OCI-LY3 (cell line): Measurements from ENCODE around the gene ZNF587.
"Not testable (repeated sequence)": the region's sequence is repeated elsewhere in the genome, so short reads cannot be mapped to it uniquely, and the experiment has no call there.

Experiments
- H2AFZ ChIP-seq: fragments of 200-600, 300-600 bp; shearing (Covaris generic); 2 replicates; pipeline ENCODE4 v1.6.0; 2014; ENCODE audit warnings: antibody characterized with exemption, low read depth, low read length
- H3K27ac ChIP-seq: fragments of 200-600, 300-600 bp; sonication (generic); 2 replicates; pipeline ENCODE4 v1.5.1; 2014; ENCODE audit warnings: mild to moderate bottlenecking, low read length, moderate library complexity, mixed read lengths
- H3K27me3 ChIP-seq: fragments of 200-600, 300-600 bp; sonication (generic); 2 replicates; pipeline ENCODE4 v1.6.1; 2014; ENCODE audit warnings: low read depth, low read length, mixed read lengths
- H3K36me3 ChIP-seq: fragments of 200-600, 300-600 bp; sonication (generic); replicated peaks from 2 replicates; pipeline ENCODE3; 2014; ENCODE audit warnings: low read depth, low read length, mixed read lengths
- H3K4me1 ChIP-seq: fragments of 300-600, 200-600 bp; sonication (generic); 2 replicates; pipeline ENCODE4 v1.6.1; 2014; ENCODE audit warnings: low read length, mixed read lengths
- H3K4me2 ChIP-seq: fragments of 200-600, 300-600 bp; sonication (generic); 2 replicates; pipeline ENCODE4 v1.6.1; 2014; ENCODE audit warnings: low read length, mixed read lengths
- H3K4me3 ChIP-seq: fragments of 300-600, 200-600 bp; sonication (generic); 2 replicates; pipeline ENCODE4 v1.5.1; 2014; ENCODE audit warnings: antibody characterized with exemption, mild to moderate bottlenecking, low read length, moderate library complexity
- H3K79me2 ChIP-seq: fragments of 300-600, 200-600 bp; shearing (Covaris generic); 2 replicates; pipeline ENCODE4 v1.6.1; 2014; ENCODE audit warnings: mild to moderate bottlenecking, low read length, mixed read lengths
- H3K9ac ChIP-seq: fragments of 300-600, 200-600 bp; shearing (Covaris generic); 2 replicates; pipeline ENCODE4 v1.6.0; 2014; ENCODE audit warnings: mild to moderate bottlenecking, low read length, moderate library complexity
- H3K9me3 ChIP-seq: fragments of 200-600, 300-600 bp; shearing (Covaris generic); 2 replicates; pipeline ENCODE4 v1.6.1; 2014; ENCODE audit warnings: low read length, mixed read lengths; ENCODE audit not compliant: insufficient read depth
- H4K20me1 ChIP-seq: fragments of 200-600, 300-600 bp; sonication (generic); 2 replicates; pipeline ENCODE4 v1.6.1; 2016; ENCODE audit warnings: low read length, mixed read lengths; ENCODE audit not compliant: insufficient read depth
- EZH2phosphoT487 ChIP-seq: fragments of 200-600 bp; shearing (Covaris generic); IDR thresholded peaks from 2 replicates; pipeline ENCODE4 v1.6.1; 2018; ENCODE audit warnings: antibody characterized with exemption, mixed run types, low read depth
- TF ChIP-seq, protein P1 (sequence below): fragments of 200-600, 300-600 bp; sonication (generic); IDR thresholded peaks from 2 replicates; pipeline ENCODE4 v1.5.1; 2014; ENCODE audit warnings: antibody characterized with exemption, low read length, low read depth

The ZNF587 gene

DNA sequence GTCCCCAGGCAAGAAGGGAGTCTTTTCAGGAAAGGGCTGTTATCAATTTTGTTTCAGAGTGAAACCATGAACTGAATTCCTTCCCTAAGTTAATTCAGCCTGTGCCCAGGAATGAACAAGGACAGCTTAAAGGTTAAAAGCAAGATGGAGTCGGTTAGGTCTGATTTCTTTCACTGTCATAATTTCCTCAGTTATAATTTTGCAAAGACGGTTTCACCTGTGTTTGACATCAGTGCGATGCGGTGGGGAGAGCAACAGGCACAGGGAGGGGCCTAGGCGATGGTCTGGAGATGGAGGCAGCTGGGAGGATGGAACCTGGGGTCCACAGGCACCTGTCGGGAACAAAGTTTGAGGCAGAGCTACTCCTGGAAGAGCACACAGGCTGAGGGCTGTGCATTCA lies 29.1 kb upstream of the ZNF587 start:
- Histone ChIP-seq H2AFZ (no peak overlapping the region), H3K4me1 (peaks cover 41% of the 10 kb centered on the region), H3K36me3 (peaks cover 2% of the 10 kb centered on the region), H3K4me3 (peak overlapping the region; percentile 78), H4K20me1 (peaks cover 25% of the 10 kb centered on the region), H3K79me2 (peaks cover 76% of the 10 kb centered on the region), H3K4me2 (peak overlapping the region; percentile 69), H3K9ac (peak overlapping the region; percentile 89), H3K27ac (peak overlapping the region; percentile 73; the same call in 1 of the 2 replicates), H3K9me3 (no peaks in the 10 kb centered on the region), H3K27me3 (no peaks in the 10 kb centered on the region)
- TF ChIP-seq, protein P1, sequence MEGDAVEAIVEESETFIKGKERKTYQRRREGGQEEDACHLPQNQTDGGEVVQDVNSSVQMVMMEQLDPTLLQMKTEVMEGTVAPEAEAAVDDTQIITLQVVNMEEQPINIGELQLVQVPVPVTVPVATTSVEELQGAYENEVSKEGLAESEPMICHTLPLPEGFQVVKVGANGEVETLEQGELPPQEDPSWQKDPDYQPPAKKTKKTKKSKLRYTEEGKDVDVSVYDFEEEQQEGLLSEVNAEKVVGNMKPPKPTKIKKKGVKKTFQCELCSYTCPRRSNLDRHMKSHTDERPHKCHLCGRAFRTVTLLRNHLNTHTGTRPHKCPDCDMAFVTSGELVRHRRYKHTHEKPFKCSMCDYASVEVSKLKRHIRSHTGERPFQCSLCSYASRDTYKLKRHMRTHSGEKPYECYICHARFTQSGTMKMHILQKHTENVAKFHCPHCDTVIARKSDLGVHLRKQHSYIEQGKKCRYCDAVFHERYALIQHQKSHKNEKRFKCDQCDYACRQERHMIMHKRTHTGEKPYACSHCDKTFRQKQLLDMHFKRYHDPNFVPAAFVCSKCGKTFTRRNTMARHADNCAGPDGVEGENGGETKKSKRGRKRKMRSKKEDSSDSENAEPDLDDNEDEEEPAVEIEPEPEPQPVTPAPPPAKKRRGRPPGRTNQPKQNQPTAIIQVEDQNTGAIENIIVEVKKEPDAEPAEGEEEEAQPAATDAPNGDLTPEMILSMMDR = no peak
- TF ChIP-seq EZH2phosphoT487 = no peak

DNA sequence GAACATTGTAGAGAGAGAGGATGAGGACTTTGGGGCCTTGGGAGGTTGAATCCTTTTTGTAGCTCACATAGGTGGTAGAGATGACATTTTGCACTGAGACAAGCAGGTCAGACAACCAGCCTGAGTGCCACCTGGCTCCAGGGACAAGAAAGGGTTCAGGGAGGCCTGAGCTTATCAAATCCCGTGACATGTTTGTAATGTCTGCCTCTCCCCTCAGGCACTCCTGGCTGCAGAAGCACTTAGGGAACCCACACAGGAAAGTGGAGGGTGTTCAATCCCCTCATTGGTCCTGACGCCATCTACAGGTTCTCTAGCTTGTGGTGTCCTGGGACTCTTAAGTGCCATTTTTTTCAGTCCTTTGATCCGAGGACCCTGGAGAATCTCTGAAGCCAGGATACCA lies 28.6 kb upstream of the ZNF587 start:
- Histone ChIP-seq H4K20me1 (peaks cover 30% of the 10 kb centered on the region), H3K79me2 (peaks cover 81% of the 10 kb centered on the region), H3K4me3 (peak overlapping the region; percentile 78), H3K4me2 (peak overlapping the region; percentile 69), H3K4me1 (peaks cover 41% of the 10 kb centered on the region)
- not testable (repeated sequence) for H3K27me3 ChIP-seq, H3K27ac ChIP-seq, H3K9me3 ChIP-seq, H3K36me3 ChIP-seq, H2AFZ ChIP-seq, H3K9ac ChIP-seq

DNA sequence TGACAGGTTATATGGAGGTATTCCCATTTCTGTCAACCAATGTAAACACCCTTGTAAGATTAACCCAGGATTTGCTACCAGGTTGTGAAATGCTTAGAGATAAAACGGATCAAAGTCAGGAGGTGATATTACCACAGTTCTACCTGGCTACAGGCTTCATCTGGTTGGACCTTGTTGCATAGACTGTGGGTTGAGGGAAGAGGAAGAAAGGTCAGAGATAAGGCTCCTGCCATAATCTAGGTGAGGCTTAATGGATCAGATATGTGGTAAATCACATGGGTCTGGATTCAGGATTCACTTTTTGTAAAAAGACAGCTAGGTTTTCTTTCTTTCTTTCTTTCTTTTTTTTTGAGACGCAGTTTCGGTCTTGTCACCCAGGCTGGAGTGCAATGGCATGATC lies 28.2 kb upstream of the ZNF587 start:
- H3K4me3 ChIP-seq, H3K9me3 ChIP-seq, H2AFZ ChIP-seq, H3K4me2 ChIP-seq, H3K27ac ChIP-seq, H3K9ac ChIP-seq, H3K27me3 ChIP-seq, H3K36me3 ChIP-seq: not testable (repeated sequence)
- Histone ChIP-seq H3K4me1 (peaks cover 41% of the 10 kb centered on the region), H4K20me1 (peaks cover 34% of the 10 kb centered on the region), H3K79me2 (peaks cover 85% of the 10 kb centered on the region)

DNA sequence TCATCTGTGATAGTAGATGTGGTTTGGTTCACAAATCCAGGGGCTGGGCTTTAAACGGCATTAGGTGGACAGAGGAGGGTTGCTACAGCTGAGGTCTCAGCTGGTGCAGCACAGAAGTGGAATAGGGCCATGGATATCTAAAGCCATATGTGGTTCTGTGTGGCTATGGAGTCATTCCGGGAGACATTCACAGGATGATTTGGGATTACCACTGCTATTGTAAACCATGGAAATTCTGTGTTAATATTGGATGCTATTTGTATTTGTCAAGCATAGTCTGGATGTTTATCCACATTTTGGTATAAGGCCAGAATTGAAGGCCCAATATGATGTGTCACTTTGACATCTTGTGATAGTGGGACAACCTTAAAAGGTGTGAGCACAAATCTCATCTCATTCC lies 26.5 kb upstream of the ZNF587 start:
- H3K4me2 ChIP-seq = peak overlapping the region; percentile 16
- H2AFZ ChIP-seq, H3K9me3 ChIP-seq, H3K36me3 ChIP-seq, H3K27me3 ChIP-seq, H3K4me3 ChIP-seq, H3K9ac ChIP-seq: not testable (repeated sequence)
- H4K20me1 ChIP-seq = peaks cover 38% of the 10 kb centered on the region
- H3K27ac ChIP-seq = peak overlapping the region; percentile 35
- peaks cover 41% of the 10 kb centered on the region for H3K4me1 ChIP-seq
- H3K79me2 ChIP-seq = peaks cover 99% of the 10 kb centered on the region

DNA sequence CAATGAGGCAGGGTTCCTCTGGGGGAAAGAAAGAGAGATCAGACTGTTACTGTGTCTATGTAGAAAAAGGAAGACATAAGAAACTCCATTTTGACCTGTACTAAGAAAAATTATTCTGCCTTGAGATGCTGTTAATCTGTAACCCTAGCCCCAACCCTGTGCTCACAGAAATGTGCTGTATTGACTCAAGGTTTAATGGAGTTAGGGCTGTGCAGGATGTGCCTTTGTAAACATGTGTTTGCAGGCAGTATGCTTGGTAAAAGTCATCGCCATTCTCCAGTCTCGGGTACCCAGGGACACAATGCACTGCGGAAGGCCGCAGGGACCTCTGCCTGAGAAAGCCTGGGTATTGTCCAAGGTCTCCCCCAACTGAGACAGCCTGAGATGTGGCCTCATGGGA lies 26.1 kb upstream of the ZNF587 start:
- H2AFZ ChIP-seq, H3K9me3 ChIP-seq, H3K36me3 ChIP-seq, H3K4me3 ChIP-seq, H3K27me3 ChIP-seq, H3K9ac ChIP-seq: not testable (repeated sequence)
- Histone ChIP-seq H3K79me2 (peaks cover 99% of the 10 kb centered on the region), H4K20me1 (peaks cover 39% of the 10 kb centered on the region), H3K27ac (peak overlapping the region; percentile 35), H3K4me1 (peaks cover 37% of the 10 kb centered on the region), H3K4me2 (peak overlapping the region; percentile 16)

DNA sequence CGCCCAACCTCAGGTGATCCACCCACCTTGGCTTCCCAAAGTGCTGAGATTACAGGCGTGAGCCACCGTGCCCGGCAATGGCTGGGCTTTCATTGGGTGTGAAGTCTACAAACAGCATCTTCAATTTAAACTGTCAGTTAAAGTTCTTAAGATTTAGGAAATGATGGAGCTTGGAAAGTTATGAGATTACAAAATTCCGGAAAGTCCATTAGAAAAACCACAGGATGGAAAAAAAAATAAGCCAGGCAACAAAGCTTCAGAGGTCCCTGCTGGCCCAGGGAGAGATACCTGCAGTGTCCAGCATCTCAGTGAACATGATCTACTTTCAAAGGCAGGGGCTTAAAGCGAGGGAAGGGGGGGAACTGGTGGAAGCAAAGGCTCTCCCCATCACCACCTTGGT lies 24.1 kb upstream of the ZNF587 start:
- peaks cover 16% of the 10 kb centered on the region for H3K36me3 ChIP-seq
- H2AFZ ChIP-seq = no peak overlapping the region
- H3K4me3 ChIP-seq = no peak overlapping the region
- no peak overlapping the region for H3K4me2 ChIP-seq
- H3K9ac ChIP-seq = no peak overlapping the region
- H3K27me3 ChIP-seq = no peaks in the 10 kb centered on the region
- peaks cover 100% of the 10 kb centered on the region for H3K79me2 ChIP-seq
- H3K4me1 ChIP-seq = peaks cover 31% of the 10 kb centered on the region
- no peaks in the 10 kb centered on the region for H3K9me3 ChIP-seq
- H4K20me1 ChIP-seq = peaks cover 56% of the 10 kb centered on the region
- TF ChIP-seq, protein P1 = no peak
- TF ChIP-seq EZH2phosphoT487 = no peak
- no peak overlapping the region for H3K27ac ChIP-seq
